ENCODE measurements around the gene POU6F2. TPM values are rescaled to one million over a fixed set of nuclear protein-coding genes. Genes with fewer than 3 reads are reported as not detected.
"Not testable (repeated sequence)": the region's sequence is repeated elsewhere in the genome, so short reads cannot be mapped to it uniquely, and the experiment has no call there.

Gene POU6F2
- total RNA-seq, 1 donor: under 0.01 TPM

- no peak overlapping the region for H3K4me3 ChIP-seq (ENCODE audit: low read depth, low read length)
Observed at GRCh38 chr7:39186131-39186530, 208.4 kb downstream of the POU6F2 start.

GRCh38 chr7:39186671-39187070 is 209.0 kb downstream of the POU6F2 start:
- TF ChIP-seq CTCF (IDR thresholded peaks at IDR 0.05; ENCODE audit: insufficient read depth, low read depth, low read length): no peak
- DNase-seq (ENCODE audit: low read depth): no peak
- H3K4me3 ChIP-seq (ENCODE audit: low read depth, low read length): no peak overlapping the region

More at GRCh38 chr7:39186131-39186530, 208.4 kb downstream of the POU6F2 start:
- no peak for DNase-seq (ENCODE audit: low read depth)
- TF ChIP-seq CTCF (IDR thresholded peaks at IDR 0.05; ENCODE audit: insufficient read depth, low read depth, low read length): no peak

- no peak for TF ChIP-seq CTCF (IDR thresholded peaks at IDR 0.05; ENCODE audit: insufficient read depth, low read depth, low read length)
- DNase-seq (ENCODE audit: low read depth): no peak
- no peak overlapping the region for H3K4me3 ChIP-seq (ENCODE audit: low read depth, low read length)
Observed at GRCh38 chr7:39187130-39187529, 209.4 kb downstream of the POU6F2 start.

GRCh38 chr7:39192476-39192875 is 214.8 kb downstream of the POU6F2 start:
- no peak for TF ChIP-seq CTCF (IDR thresholded peaks at IDR 0.05; ENCODE audit: insufficient read depth, low read depth, low read length)
- no peak overlapping the region for H3K4me3 ChIP-seq (ENCODE audit: low read depth, low read length)
- no peak for DNase-seq (ENCODE audit: low read depth)

GRCh38 chr7:39194388-39194787 is 216.7 kb downstream of the POU6F2 start:
- H3K4me3 ChIP-seq (ENCODE audit: low read depth, low read length); DNase-seq (ENCODE audit: low read depth): not testable (repeated sequence)

- TF ChIP-seq CTCF (IDR thresholded peaks at IDR 0.05; ENCODE audit: insufficient read depth, low read depth, low read length): no peak
- no peak overlapping the region for H3K4me3 ChIP-seq (ENCODE audit: low read depth, low read length)
- no peak for DNase-seq (ENCODE audit: low read depth)
Observed at GRCh38 chr7:39195967-39196366, 218.3 kb downstream of the POU6F2 start.

GRCh38 chr7:39197831-39198230 is 220.1 kb downstream of the POU6F2 start:
- TF ChIP-seq CTCF (IDR thresholded peaks at IDR 0.05; ENCODE audit: insufficient read depth, low read depth, low read length): no peak
- H3K4me3 ChIP-seq (ENCODE audit: low read depth, low read length): no peak overlapping the region
- no peak for DNase-seq (ENCODE audit: low read depth)

All from fibroblast of villous mesenchyme (primary cell).